B cell (primary cell): Measurements from ENCODE around the gene CHORDC1.

Source experiments
- CTCF ChIP-seq: fragments of 200-600 bp; IDR thresholded peaks from one replicate; pipeline ENCODE4 v1.8.0; 2022; ENCODE audit warnings: antibody characterized with exemption, mild to moderate bottlenecking
- EZH2 ChIP-seq: IDR thresholded peaks from 2 replicates; pipeline ENCODE4 v1.6.1; 2012; ENCODE audit warnings: borderline replicate concordance, low read depth, mild to moderate bottlenecking, moderate library complexity, low read length; ENCODE audit not compliant: insufficient read depth, poor library complexity, severe bottlenecking

- no peak for TF ChIP-seq CTCF
- TF ChIP-seq EZH2: no peak
Measured at GRCh38 chr11:90250970-90251369, 28.1 kb upstream of the CHORDC1 start.
